ENCODE results near the gene HSPBAP1.

GRCh38 chr3:122700193-122700592, 93.4 kb downstream of the HSPBAP1 start:
- TF ChIP-seq CTCF (IDR thresholded peaks at IDR 0.05) (no peak), POLR2A (IDR thresholded peaks at IDR 0.05) (no peak)
